ENCODE results near the gene SLC11A2.

SLC11A2 gene

DNA sequence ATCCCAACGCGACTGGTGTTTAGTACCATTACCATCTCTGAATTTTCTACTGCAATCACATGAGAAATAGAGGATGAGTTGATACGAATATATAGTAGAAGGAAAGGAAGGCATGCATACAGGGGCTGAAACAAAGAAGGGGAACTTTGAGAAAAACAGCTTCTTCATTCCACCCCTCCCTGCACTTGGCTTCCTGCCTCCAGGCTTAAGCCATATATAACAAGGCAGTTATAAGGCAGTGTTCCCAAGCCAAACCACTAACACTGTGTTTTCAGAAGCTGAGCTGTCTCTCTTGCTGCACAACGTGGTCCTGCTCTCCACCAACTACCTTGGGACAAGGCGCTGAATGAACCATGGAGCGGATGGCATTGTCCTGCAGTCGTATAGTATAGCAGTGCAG, 32.9 kb upstream of the SLC11A2 start:
- Histone ChIP-seq H3K4me3 (no peak overlapping the region), H3K9ac (ENCODE audit: insufficient read length) (no peak overlapping the region), H3K9me3 (ENCODE audit: low read depth, low read length) (no peaks in the 10 kb centered on the region), H3K27ac (no peak overlapping the region), H3K36me3 (ENCODE audit: insufficient read depth, low read length) (peaks cover 80% of the 10 kb centered on the region)
- no peak for DNase-seq (ENCODE audit: low read depth, low spot score)
- TF ChIP-seq EZH2 (IDR thresholded peaks at IDR 0.05) = no peak
- no peak for TF ChIP-seq FOXP2 (optimal IDR thresholded peaks at IDR 0.05; ENCODE audit: control extremely low read depth, extremely low read length, insufficient read depth)
- TF ChIP-seq POLR2AphosphoS5 (IDR thresholded peaks at IDR 0.05; ENCODE audit: borderline replicate concordance, low read depth, low read length) = no peak

DNA sequence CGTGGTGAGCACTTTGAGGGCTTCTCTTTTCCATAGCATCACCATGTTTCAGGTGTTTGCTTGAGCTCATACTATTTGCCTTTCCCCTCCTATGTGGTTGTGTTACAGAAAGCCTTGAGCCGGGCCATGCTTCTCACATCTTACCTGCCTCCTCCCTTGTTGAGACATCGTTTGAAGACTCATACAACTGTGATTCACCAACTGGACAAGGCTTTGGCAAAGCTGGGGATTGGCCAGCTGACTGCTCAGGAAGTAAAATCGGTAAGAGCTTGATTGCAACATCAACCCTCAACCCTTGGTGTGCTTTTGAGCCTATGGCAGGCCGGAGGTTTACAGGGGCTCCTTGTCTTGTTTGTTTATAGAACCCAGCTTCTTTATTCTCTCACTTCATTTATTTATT, 30.1 kb upstream of the SLC11A2 start:
- Histone ChIP-seq H3K9me3 (ENCODE audit: low read depth, low read length) (no peaks in the 10 kb centered on the region), H3K4me3 (no peak overlapping the region), H3K36me3 (ENCODE audit: insufficient read depth, low read length) (peaks cover 79% of the 10 kb centered on the region), H3K9ac (ENCODE audit: insufficient read length) (no peak overlapping the region), H3K27ac (no peak overlapping the region)
- TF ChIP-seq POLR2AphosphoS5 (IDR thresholded peaks at IDR 0.05; ENCODE audit: borderline replicate concordance, low read depth, low read length) (no peak), FOXP2 (optimal IDR thresholded peaks at IDR 0.05; ENCODE audit: control extremely low read depth, extremely low read length, insufficient read depth) (no peak), EZH2 (IDR thresholded peaks at IDR 0.05) (no peak)
- no peak for DNase-seq (ENCODE audit: low read depth, low spot score)

DNA sequence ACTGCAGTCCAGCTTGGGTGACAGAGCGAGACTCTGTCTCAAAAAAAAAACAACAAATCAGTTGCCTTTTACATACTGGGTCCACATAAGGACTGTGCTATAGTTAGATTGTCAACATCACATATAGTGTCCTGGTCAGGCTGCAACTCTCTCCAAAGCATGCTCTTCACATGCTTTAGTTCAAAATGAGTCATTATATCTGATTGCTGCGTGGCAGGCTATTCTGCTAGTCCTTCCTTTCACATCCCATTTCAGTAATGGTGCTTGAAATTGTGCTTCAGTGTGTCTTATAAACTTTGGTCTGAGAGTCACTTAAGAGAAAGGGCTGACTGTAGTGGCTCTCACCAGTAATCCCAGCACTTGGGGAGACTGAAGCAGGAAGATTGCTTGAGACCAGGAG, 28.9 kb upstream of the SLC11A2 start:
- TF ChIP-seq EZH2 (IDR thresholded peaks at IDR 0.05) = no peak
- no peak for TF ChIP-seq POLR2AphosphoS5 (IDR thresholded peaks at IDR 0.05; ENCODE audit: borderline replicate concordance, low read depth, low read length)
- TF ChIP-seq FOXP2 (optimal IDR thresholded peaks at IDR 0.05; ENCODE audit: control extremely low read depth, extremely low read length, insufficient read depth) = no peak
- no peak for DNase-seq (ENCODE audit: low read depth, low spot score)
- H3K4me3 ChIP-seq = no peak overlapping the region
- peaks cover 69% of the 10 kb centered on the region for H3K36me3 ChIP-seq (ENCODE audit: insufficient read depth, low read length)
- H3K9me3 ChIP-seq (ENCODE audit: low read depth, low read length) = no peaks in the 10 kb centered on the region
- no peak overlapping the region for H3K9ac ChIP-seq (ENCODE audit: insufficient read length)
- no peak overlapping the region for H3K27ac ChIP-seq

DNA sequence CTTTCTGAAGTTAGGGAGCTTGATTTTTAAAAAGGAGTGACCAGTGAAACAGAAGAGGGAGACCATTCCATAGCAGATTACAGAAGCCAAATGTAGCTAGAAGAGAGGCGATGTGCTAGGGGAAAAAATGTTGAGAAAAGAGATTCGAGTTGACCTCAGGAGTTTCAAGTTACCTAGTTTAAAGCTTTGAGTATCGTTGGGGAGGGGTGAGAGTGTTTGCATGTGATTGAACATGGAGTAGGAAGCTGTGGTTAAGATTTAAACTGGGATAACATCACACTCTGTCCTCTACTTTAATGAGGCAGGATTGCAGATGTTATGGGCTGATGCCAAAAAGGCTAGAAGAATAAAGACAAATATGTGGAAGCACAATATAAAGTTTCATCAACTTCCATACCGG, 25.6 kb upstream of the SLC11A2 start:
- TF ChIP-seq FOXP2 (optimal IDR thresholded peaks at IDR 0.05; ENCODE audit: control extremely low read depth, extremely low read length, insufficient read depth) (no peak), EZH2 (IDR thresholded peaks at IDR 0.05) (no peak), POLR2AphosphoS5 (IDR thresholded peaks at IDR 0.05; ENCODE audit: borderline replicate concordance, low read depth, low read length) (no peak)
- Histone ChIP-seq H3K9me3 (ENCODE audit: low read depth, low read length) (no peaks in the 10 kb centered on the region), H3K9ac (ENCODE audit: insufficient read length) (no peak overlapping the region), H3K4me3 (no peak overlapping the region), H3K27ac (no peak overlapping the region), H3K36me3 (ENCODE audit: insufficient read depth, low read length) (peaks cover 42% of the 10 kb centered on the region)
- no peak for DNase-seq (ENCODE audit: low read depth, low spot score)

DNA sequence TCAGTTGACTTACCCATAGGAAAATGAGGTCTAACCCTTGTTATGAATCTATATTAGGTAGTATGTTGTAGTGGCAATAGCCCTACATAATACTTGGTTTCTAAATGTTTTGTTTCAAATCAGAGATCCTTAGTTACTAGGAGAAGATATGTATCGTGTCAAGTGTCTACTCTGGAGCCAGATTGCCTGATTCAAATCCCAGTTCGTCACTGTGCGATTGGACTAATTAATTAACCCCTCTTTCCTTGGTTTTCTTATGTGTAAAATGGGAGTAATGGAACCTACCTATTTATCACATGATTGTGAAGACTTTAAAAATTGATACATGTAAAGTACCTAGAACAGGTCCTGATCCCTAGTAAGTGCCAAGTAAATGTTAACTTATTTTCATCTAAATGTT, 23.3 kb upstream of the SLC11A2 start:
- H3K36me3 ChIP-seq (ENCODE audit: insufficient read depth, low read length) = peaks cover 27% of the 10 kb centered on the region
- no peak overlapping the region for H3K27ac ChIP-seq
- H3K4me3 ChIP-seq = peak overlapping the region; percentile 90
- no peaks in the 10 kb centered on the region for H3K9me3 ChIP-seq (ENCODE audit: low read depth, low read length)
- peak overlapping the region; percentile 96 for H3K9ac ChIP-seq (ENCODE audit: insufficient read length)
- TF ChIP-seq POLR2AphosphoS5 (IDR thresholded peaks at IDR 0.05; ENCODE audit: borderline replicate concordance, low read depth, low read length) (no peak), EZH2 (IDR thresholded peaks at IDR 0.05) (no peak), FOXP2 (optimal IDR thresholded peaks at IDR 0.05; ENCODE audit: control extremely low read depth, extremely low read length, insufficient read depth) (no peak)
- no peak for DNase-seq (ENCODE audit: low read depth, low spot score)

DNA sequence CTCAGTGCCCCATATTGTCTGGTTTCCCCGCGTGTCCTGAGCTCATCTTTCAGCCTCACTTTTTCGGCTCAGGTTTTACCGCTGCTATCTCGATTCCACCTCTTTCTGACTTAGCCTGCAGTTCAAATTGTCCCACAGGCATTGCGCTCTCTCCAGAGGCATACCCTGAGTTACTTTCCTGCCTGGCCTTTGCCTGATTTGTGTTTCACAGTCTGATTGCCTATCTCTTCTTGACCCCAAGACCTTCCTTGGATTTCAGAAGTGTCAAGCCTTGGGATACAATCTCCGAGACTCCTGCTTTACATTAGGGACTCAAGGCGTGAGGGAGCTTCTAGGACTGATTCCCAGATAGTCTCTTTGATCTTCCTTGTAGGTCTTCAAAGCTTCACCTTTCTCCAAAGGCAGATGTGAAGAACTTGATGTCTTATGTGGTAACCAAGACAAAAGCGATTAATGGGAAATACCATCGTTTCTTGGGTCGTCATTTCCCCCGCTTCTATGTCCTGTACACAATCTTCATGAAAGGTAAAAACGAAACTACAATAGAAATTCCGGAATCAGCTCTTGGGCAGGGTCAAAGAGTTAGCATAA, 22.6 kb upstream of the SLC11A2 start:
- Histone ChIP-seq H3K4me3 (peak overlapping the region; percentile 90), H3K9me3 (ENCODE audit: low read depth, low read length) (no peaks in the 10 kb centered on the region), H3K36me3 (ENCODE audit: insufficient read depth, low read length) (peaks cover 19% of the 10 kb centered on the region), H3K27ac (peak overlapping the region; percentile 29; the same call in 1 of the 2 replicates), H3K9ac (ENCODE audit: insufficient read length) (peak overlapping the region; percentile 96)
- DNase-seq (ENCODE audit: low read depth, low spot score) = no peak
- TF ChIP-seq FOXP2 (optimal IDR thresholded peaks at IDR 0.05; ENCODE audit: control extremely low read depth, extremely low read length, insufficient read depth) (no peak), EZH2 (IDR thresholded peaks at IDR 0.05) (no peak), POLR2AphosphoS5 (IDR thresholded peaks at IDR 0.05; ENCODE audit: borderline replicate concordance, low read depth, low read length) (no peak)

DNA sequence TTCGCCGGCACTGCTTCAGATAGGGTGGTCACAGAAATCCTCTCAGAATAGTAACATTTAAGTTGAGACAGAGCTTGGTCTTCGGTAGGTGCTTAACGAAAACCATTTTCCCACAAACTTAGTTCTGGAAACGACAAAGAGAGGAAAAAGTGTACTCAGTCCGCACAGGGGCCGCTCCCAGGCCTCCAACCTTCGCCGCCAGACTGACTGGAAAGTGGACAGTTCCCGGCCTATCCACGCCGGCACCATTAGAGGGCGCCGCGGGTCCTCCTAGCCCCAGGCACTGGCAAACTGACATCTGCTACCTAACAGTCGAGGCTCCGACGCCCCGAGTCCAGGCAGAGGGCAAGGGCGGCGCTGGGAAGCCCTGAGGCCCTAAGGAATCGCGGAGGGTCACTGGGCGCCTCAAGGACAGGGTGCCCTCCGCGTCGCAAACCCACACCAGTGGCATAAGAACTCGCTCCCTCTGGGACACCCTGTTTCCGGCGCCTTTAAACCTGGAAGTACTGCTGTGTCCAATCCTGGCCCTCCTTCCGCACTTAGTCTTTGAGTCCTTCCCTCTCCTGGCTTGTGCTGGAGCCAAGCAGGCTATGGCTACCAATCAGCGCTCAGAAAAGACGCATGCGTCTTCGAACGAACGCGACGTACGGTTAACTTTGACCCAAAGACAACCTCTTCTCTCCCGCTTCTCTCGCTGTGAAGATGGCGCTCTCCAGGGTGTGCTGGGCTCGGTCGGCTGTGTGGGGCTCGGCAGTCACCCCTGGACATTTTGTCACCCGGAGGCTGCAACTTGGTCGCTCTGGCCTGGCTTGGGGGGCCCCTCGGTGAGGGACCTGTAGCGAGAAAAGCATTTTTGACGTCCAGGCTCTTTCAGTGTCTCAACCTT, 21.7 kb upstream of the SLC11A2 start, which contains the start of gene LETMD1:
Gene LETMD1, plus strand, starts transcription at position 673 of the 886 bp plus-strand sequence. Its CDS starts 30 bp downstream, at position 703.
- peaks cover 11% of the 10 kb centered on the region for H3K36me3 ChIP-seq (ENCODE audit: insufficient read depth, low read length)
- peak within 1 kb of the TSS; percentile 90 for H3K4me3 ChIP-seq
- peak; percentile 98 for DNase-seq (ENCODE audit: low read depth, low spot score)
- H3K9me3 ChIP-seq (ENCODE audit: low read depth, low read length) = no peaks in the 10 kb centered on the region
- peak within 1 kb of the TSS; percentile 96 for H3K9ac ChIP-seq (ENCODE audit: insufficient read length)
- peak; percentile 96 for TF ChIP-seq POLR2AphosphoS5 (IDR thresholded peaks at IDR 0.05; ENCODE audit: borderline replicate concordance, low read depth, low read length)
- no peak for TF ChIP-seq EZH2 (IDR thresholded peaks at IDR 0.05)
- peak within 1 kb of the TSS; percentile 69 for H3K27ac ChIP-seq

DNA sequence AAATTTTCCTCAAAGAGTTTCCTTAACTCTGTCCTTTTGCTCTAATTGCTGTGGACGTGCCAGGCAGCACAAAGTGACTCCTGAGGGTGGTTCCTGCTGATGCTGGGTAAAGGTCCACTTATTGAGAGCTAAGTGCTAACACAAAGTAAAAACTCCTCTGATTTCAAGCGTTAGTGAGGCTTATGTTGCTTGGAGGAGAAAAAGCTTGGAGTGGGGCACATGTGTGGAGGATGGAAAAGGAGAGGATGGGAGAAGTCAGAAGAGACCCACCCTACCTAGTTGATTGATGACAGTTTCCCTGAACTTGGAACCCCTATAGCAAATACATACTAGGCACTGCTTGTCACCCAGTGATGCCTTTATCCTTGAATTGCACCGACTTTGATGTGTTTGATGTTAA, 10.1 kb upstream of the SLC11A2 start:
- no peak for DNase-seq (ENCODE audit: low read depth, low spot score)
- Histone ChIP-seq H3K4me3 (no peak overlapping the region), H3K9me3 (ENCODE audit: low read depth, low read length) (no peaks in the 10 kb centered on the region), H3K9ac (ENCODE audit: insufficient read length) (no peak overlapping the region), H3K27ac (no peak overlapping the region), H3K36me3 (ENCODE audit: insufficient read depth, low read length) (no peaks in the 10 kb centered on the region)
- TF ChIP-seq EZH2 (IDR thresholded peaks at IDR 0.05) (no peak), POLR2AphosphoS5 (IDR thresholded peaks at IDR 0.05; ENCODE audit: borderline replicate concordance, low read depth, low read length) (no peak), FOXP2 (optimal IDR thresholded peaks at IDR 0.05; ENCODE audit: control extremely low read depth, extremely low read length, insufficient read depth) (no peak)
